Endodermal cell (in vitro differentiated cells): ENCODE data around the gene SLC9A5. TPM values are rescaled to one million over a fixed set of nuclear protein-coding genes. Genes with fewer than 3 reads are reported as not detected.

ENCODE experiments used
- DNase-seq: peaks from one replicate; pipeline ENCODE4 v3.0.0-alpha.2; 2017
- H3K27ac ChIP-seq: 2 replicates; pipeline ENCODE4 v1.5.1; 2013; ENCODE audit warnings: mild to moderate bottlenecking, low read depth, low read length, moderate library complexity
- H3K27me3 ChIP-seq: 2 replicates; pipeline ENCODE4 v1.6.1; 2013; ENCODE audit warnings: mild to moderate bottlenecking, low read length, moderate library complexity; ENCODE audit not compliant: insufficient read depth, control insufficient read depth, poor library complexity, severe bottlenecking
- H3K36me3 ChIP-seq: 2 replicates; pipeline ENCODE4 v1.7.0; 2013; ENCODE audit warnings: mild to moderate bottlenecking, low read length, moderate library complexity; ENCODE audit not compliant: control insufficient read depth, insufficient read depth
- H3K4me1 ChIP-seq: one replicate; pipeline ENCODE4 v1.7.0; 2013; ENCODE audit warnings: low read length; ENCODE audit not compliant: control insufficient read depth, insufficient read depth
- H3K4me3 ChIP-seq: 2 replicates; pipeline ENCODE4 v1.5.1; 2013; ENCODE audit warnings: mild to moderate bottlenecking, low read length, moderate library complexity
- H3K9ac ChIP-seq: 2 replicates; pipeline ENCODE4 v1.6.1; 2013; ENCODE audit warnings: mild to moderate bottlenecking, low read length, moderate library complexity; ENCODE audit not compliant: poor library complexity, severe bottlenecking; ENCODE audit errors: extremely low read depth
- H3K9me3 ChIP-seq: 2 replicates; pipeline ENCODE4 v1.6.1; 2013; ENCODE audit warnings: mild to moderate bottlenecking, low read length, moderate library complexity; ENCODE audit not compliant: control insufficient read depth
- H3K27ac Mint-ChIP-seq: 2 replicates; pipeline ENCODE4 v1.8.0; 2020; ENCODE audit warnings: mixed read lengths
- H3K27me3 Mint-ChIP-seq: 2 replicates; pipeline ENCODE4 v1.8.0; 2021; ENCODE audit warnings: mild to moderate bottlenecking, mixed read lengths; ENCODE audit not compliant: insufficient read depth
- H3K36me3 Mint-ChIP-seq: 2 replicates; pipeline ENCODE4 v1.8.0; 2020; ENCODE audit warnings: low read depth, mixed read lengths
- H3K4me1 Mint-ChIP-seq: 2 replicates; pipeline ENCODE4 v1.8.0; 2020; ENCODE audit warnings: mixed read lengths
- H3K4me3 Mint-ChIP-seq: 2 replicates; pipeline ENCODE4 v1.8.0; 2020; ENCODE audit warnings: mild to moderate bottlenecking, moderate library complexity, mixed read lengths
- H3K9me3 Mint-ChIP-seq: 2 replicates; pipeline ENCODE4 v1.8.0; 2020; ENCODE audit warnings: mild to moderate bottlenecking, mixed read lengths
- WGBS, 2 experiments: methylation state at CpG; one replicate each; pipeline versions ENCODE4 v1.1.5 to v1.1.7; 2013; ENCODE audit warnings: missing lambda C conversion rate in 2 of 2, mixed read lengths in 1 of 2; ENCODE audit not compliant: insufficient coverage in 1 of 2, insufficient read length in 1 of 2; 5-methylcytosine and 5-hydroxymethylcytosine counted together
- total RNA-seq, 2 donors: library from RNA; stranded (reverse); fragmentation: NEBNext Ultra II Directional in 1 of 2; extraction: Animal tissue kit (Norgen Biotek cat#: 25700) in 1 of 2; gene quantifications; 2 replicates in 1 of 2; 3 replicates in 1 of 2; pipeline ENCODE4 v1.2.1, GENCODE V29; 2021
- TF ChIP-seq, protein P1 (sequence below): fragments of 200-600 bp; sonication (generic); conservative IDR thresholded peaks from 2 replicates; pipeline ENCODE4 v1.5.0; 2021; ENCODE audit warnings: antibody characterized with exemption, mild to moderate bottlenecking

The SLC9A5 gene
- total RNA-seq, 2 donors from 2014 or later, result 8.9 to 9.0 TPM

DNA sequence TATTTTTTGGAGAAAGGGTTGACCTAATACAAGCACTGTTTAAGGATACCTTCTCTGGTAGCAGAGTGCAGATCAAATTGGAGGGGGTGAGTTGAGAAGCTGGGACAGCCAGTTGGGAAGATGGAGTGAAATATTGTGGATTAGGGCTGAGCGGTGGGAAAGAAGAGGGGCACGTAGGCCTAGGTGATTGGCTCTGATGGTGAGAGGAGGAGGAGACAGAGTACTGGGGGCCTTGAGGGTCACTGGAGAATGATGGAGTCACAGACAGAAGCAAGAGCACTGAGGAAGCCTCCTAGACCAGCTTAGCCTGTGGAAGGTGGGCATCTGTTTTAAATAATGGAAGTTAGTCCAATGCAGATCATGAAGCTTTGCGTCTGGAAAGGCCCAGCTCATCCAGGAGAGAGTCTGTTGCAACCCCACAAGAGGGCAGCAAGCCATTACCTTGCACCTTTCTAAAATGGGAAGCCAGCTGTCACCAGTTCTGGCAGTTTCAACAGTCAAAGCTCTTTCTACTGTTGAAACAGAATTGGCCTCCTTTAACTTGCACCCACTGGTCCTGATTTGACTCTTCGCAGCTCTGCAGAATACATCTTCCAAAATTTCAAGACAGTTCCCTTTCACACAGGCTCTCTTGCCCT lies 11.8 kb downstream of the SLC9A5 start:
- DNase-seq, result peak; percentile 75
- H3K4me3 Mint-ChIP-seq, result no peak overlapping the region

DNA sequence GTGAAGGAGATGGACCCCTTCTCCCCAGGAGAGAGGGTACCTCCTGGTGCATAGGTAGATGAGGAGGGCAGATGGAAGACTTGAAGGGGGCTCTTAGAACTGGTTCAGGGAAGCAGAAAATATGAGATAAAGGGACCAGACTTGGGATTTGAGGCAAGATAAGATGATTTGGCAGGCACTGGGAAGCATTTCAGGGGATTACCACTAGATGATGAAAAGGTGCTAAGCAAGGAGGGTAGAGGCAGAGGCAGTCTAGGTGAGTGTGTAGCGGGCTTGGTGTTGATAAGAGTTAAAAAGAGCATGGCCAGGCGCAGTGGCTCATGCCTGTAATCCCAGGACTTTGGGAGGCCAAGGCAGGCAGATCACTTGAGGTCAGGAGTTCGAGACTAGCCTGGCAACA lies 14.4 kb downstream of the SLC9A5 start:
- Mint-ChIP-seq H3K4me3 (no peak overlapping the region), H3K27ac (peak overlapping the region; percentile 83), H3K27me3 (peaks cover 11% of the 10 kb centered on the region), H3K36me3 (no peaks in the 10 kb centered on the region), H3K9me3 (no peaks in the 10 kb centered on the region), H3K4me1 (peaks cover 22% of the 10 kb centered on the region)
- H3K9me3 ChIP-seq, result no peaks in the 10 kb centered on the region
- TF ChIP-seq, protein P1, sequence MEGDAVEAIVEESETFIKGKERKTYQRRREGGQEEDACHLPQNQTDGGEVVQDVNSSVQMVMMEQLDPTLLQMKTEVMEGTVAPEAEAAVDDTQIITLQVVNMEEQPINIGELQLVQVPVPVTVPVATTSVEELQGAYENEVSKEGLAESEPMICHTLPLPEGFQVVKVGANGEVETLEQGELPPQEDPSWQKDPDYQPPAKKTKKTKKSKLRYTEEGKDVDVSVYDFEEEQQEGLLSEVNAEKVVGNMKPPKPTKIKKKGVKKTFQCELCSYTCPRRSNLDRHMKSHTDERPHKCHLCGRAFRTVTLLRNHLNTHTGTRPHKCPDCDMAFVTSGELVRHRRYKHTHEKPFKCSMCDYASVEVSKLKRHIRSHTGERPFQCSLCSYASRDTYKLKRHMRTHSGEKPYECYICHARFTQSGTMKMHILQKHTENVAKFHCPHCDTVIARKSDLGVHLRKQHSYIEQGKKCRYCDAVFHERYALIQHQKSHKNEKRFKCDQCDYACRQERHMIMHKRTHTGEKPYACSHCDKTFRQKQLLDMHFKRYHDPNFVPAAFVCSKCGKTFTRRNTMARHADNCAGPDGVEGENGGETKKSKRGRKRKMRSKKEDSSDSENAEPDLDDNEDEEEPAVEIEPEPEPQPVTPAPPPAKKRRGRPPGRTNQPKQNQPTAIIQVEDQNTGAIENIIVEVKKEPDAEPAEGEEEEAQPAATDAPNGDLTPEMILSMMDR, result peak; percentile 26
- H3K4me3 ChIP-seq, result no peak overlapping the region
- peak overlapping the region; percentile 50 for H3K27ac ChIP-seq
- H3K9ac ChIP-seq, result peak overlapping the region; percentile 60
- WGBS, 2 experiments, result 66 to 90% methylated on average over 3 of the region's 3 CpGs
- no peaks in the 10 kb centered on the region for H3K4me1 ChIP-seq
- H3K36me3 ChIP-seq, result peaks cover 41% of the 10 kb centered on the region
- no peaks in the 10 kb centered on the region for H3K27me3 ChIP-seq
- DNase-seq, result no peak

More for the DNA sequence above, 11.8 kb downstream of the SLC9A5 start:
- peaks cover 17% of the 10 kb centered on the region for H3K4me1 Mint-ChIP-seq
- no peaks in the 10 kb centered on the region for H3K27me3 ChIP-seq
- no peaks in the 10 kb centered on the region for H3K36me3 Mint-ChIP-seq
- H3K9me3 Mint-ChIP-seq, result no peaks in the 10 kb centered on the region
- WGBS, 2 experiments, result 78 to 80% methylated on average over 4 of the region's 4 CpGs
- H3K27ac ChIP-seq, result no peak overlapping the region
- peaks cover 49% of the 10 kb centered on the region for H3K36me3 ChIP-seq
- H3K27ac Mint-ChIP-seq, result peak overlapping the region; percentile 32
- no peak overlapping the region for H3K4me3 ChIP-seq
- TF ChIP-seq, protein P1, result peak; percentile 85
- H3K4me1 ChIP-seq, result no peaks in the 10 kb centered on the region
- H3K9me3 ChIP-seq, result no peaks in the 10 kb centered on the region
- H3K9ac ChIP-seq, result no peak overlapping the region
- H3K27me3 Mint-ChIP-seq, result peaks cover 5% of the 10 kb centered on the region

DNA sequence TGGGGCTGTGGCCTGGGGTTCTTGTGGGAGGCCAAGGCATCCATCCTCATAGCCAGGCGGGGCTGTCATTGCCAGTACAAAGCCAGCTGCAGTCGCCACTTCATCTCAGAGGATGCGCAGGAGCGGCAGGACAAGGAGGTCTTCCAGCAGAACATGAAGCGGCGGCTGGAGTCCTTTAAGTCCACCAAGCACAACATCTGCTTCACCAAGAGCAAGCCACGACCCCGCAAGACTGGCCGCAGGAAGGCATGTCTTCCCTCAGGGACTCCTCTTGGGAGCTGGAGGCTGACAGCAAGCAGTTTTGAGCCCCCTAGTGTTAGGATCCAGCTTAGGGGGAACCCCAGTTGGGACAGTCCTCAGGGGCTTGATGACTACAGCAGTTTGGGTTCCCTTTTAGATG lies 15.5 kb downstream of the SLC9A5 start:
- WGBS, 2 experiments, result 94 to 100% methylated on average over 4 to 9 of the region's 9 CpGs
- Mint-ChIP-seq H3K36me3 (no peaks in the 10 kb centered on the region), H3K4me1 (peaks cover 23% of the 10 kb centered on the region), H3K9me3 (no peaks in the 10 kb centered on the region), H3K27me3 (peaks cover 11% of the 10 kb centered on the region), H3K27ac (no peak overlapping the region), H3K4me3 (no peak overlapping the region)
- no peaks in the 10 kb centered on the region for H3K9me3 ChIP-seq
- H3K27me3 ChIP-seq, result no peaks in the 10 kb centered on the region
- H3K9ac ChIP-seq, result no peak overlapping the region
- H3K4me3 ChIP-seq, result no peak overlapping the region
- no peak for DNase-seq
- H3K36me3 ChIP-seq, result peaks cover 38% of the 10 kb centered on the region
- TF ChIP-seq, protein P1, result peak; percentile 58
- H3K27ac ChIP-seq, result no peak overlapping the region
- H3K4me1 ChIP-seq, result peaks cover 4% of the 10 kb centered on the region
